Caki2 (cell line): Measurements from ENCODE around the gene PPP1R3E. TPM values are rescaled to one million over a fixed set of nuclear protein-coding genes. Genes with fewer than 3 reads are reported as not detected.
"Not testable (repeated sequence)": the region's sequence is repeated elsewhere in the genome, so short reads cannot be mapped to it uniquely, and the experiment has no call there.

ENCODE experiments used
- DNase-seq: peaks from one replicate; pipeline ENCODE4 v3.0.0-alpha.2; 2015; ENCODE audit warnings: low read depth
- in situ Hi-C: cut with HindIII; loops from 2 replicates; pipeline ENCODE4 v1.10.0; 2016; ENCODE audit warnings: low sequenced_read_pairs, low pct_unique_long_range_greater_than_20kb, mixed read lengths
- total RNA-seq: library from RNA; depleted of rRNA; stranded (reverse); fragments of >200 nt; shearing (Covaris generic); gene quantifications from 2 replicates; pipeline ENCODE4 v1.2.3, GENCODE V29; 2014; ENCODE audit warnings: low replicate concordance; rRNA removed

The PPP1R3E gene, protein sequence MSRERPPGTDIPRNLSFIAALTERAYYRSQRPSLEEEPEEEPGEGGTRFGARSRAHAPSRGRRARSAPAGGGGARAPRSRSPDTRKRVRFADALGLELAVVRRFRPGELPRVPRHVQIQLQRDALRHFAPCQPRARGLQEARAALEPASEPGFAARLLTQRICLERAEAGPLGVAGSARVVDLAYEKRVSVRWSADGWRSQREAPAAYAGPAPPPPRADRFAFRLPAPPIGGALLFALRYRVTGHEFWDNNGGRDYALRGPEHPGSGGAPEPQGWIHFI
- total RNA-seq = 0.14 and 1.1 TPM in 2 replicates

DNA sequence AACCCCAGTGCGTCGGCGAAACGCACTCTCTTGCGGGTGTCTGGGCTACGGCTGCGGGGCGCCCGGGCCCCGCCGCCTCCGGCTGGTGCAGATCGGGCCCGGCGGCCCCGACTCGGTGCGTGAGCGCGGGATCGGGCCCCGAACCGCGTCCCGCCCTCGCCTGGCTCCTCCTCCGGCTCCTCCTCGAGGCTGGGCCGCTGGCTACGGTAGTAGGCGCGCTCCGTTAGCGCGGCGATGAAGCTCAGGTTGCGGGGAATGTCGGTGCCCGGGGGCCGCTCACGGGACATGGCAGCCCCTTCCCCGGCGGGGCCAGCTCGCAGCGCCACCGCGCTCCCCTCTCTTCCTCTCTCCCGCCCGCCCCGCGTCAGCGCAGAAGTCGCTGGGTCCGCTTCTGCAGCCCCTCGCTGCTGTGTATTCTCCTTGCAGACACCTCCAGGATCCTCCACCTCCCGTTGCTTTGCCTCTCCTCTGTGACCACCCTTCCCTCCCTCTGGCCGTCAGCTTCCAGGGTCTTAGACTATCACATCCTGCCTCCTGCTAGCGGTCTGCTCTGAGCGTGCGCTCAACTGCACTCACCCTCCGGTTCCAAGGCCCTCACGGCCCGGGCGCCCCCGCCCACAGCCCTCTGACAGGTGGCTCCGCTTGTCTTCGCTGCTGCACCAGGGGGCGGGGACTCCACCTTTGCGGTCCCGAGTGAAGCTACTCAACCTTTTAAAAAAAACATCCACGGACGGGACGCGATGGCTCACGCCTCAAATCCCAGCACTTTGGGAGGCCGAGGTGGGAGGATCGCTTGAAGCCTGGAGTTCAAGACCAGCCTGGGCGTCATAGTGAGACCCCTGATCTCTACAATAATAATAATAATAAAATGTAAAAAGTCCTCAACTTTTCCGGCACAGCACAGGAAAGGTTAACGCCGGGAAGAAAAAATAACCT lies at the start of gene PPP1R3E:
Gene PPP1R3E, minus strand, starts transcription at position 570 of the 936 bp plus-strand sequence. Its CDS starts 283 bp downstream, at position 287.
- peak; percentile 75 for DNase-seq

DNA sequence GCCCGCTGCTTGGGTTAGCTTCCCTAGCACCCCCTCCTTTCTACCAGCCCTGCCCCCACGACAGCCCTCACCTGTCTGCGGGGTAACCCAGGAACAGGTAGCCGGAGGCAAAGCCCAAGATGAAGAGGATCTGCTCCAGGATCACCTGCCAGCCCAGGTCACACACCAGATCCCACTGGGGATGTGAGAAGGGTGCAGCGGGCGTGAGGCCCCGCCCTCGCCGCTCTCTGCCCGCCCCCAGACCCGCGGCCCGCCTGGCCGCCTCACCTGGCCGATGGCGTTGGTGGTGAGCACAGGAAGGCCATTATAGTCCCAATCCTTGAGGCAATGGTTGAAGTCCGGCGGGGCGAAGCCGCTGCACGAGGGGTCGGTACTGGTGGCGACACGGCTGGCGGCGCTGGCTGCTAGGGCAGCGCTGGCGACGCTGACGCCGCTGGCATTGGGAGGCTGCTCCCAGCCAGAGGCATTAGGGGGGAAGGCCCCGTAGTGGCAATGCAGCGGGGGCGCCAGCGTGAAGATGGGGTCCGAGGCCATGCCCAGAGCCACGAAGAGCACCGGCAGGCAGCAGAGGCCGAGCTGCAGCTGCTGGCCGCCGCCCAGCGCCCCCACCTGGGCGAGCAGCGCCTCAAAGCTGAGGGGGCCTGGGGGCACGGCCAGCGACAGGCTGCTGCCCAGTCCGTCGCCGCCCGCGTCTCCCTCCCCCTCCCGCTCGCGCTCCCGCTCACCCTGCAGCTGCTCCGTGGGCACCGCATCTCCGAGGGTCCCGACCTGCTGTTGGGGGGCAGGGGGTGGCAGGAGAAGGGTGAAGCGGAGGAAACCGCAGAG lies 49.2 kb upstream of the PPP1R3E start:
- DNase-seq = no peak
- in situ Hi-C loops = no loop called here

More for the DNA sequence above, at the start of gene PPP1R3E:
- in situ Hi-C loops = no loop called here

DNA sequence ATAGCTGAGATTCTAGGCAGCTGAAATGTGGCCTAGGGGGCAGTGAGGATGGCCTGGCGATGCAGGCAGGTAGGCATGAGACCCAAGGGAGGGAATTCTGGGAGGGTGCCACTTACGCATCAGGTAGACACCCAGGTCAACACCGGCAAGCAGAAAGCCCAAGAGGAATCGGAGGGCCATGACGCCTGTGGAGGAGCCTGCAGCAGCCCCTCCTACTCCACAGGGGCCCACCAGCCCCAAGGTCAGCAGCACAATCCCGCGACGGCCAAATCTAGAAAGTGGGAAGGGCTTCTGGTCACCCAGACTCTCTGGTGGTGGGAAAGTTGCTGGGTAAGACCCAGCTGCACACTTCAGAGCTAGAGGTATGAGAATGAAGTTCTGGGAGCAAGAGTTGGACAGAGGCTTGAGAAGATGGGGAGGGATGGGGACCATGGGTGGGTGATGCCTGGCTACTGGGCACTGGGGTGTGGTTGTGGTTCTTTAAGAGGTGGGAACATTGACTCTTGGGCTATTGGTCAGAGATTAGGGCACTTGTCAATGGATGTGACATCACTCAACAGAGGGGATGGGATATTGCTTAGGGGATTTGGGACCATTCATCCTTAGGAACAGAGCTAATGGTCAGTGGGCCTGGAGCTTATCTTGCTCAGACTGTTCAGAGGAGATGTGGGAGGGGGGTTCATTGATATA lies 46.6 kb upstream of the PPP1R3E start:
- in situ Hi-C loops = no loop called here
- DNase-seq = no peak

DNA sequence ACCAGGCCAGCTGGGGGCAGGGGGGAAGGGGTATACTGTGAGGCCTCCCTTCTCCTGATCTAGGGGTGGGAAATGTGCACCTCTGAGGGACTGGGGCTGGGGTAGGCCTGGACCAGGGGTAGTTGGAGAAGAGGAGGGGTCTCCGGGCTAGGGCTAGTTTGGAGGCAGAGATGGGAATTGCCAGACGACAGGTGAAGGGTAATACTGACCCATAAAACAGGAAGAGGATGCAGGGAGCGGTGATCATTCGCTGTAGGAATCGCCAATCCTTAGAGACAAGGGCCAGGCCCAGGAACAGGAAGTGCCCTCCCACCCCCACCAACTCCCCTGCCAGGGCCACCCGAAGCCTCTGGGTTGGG lies 45.6 kb upstream of the PPP1R3E start:
- no peak for DNase-seq
- in situ Hi-C loops = no loop called here

DNA sequence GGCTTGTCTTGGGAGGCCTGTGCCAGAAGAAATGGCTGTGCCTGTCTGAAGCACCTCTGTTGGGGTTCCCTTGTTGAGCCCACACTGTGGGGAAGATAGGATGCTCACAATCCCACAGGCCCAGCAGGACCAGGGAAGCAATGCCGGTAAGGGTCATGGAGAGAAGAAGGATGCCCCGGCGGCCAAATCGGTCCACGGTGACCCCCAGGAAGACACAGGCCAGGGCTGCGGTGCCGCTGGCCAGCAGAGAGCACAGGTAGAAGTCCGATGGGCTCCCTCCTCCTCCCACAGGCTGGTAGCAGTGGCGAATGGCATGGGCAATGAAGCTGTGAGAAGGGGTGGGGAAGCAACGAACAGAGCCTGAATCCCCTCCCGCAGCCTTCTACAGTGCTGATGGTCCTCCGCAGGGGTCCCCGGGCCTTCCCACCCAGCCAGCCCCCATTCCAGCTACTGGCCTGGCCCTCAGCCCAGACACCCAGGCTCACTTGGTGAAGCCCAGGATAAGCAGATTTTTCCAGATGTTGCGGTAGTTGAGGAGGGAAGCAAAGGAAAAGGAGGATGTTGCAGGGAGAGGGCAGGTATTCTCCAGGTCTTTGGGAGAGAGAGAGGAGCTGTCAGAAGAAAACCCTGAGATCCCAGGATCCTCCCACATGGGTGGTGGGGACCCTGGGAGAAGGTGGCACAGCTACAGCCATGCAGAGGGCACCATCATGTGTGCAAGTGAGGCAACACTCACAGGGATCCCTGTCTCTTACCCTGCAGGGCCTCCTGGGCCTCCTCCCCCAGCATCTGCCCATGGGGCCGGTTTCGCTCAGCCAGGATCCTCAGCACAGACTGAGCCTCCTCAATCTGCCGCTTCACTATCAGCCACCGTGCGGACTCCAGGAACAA lies 45.0 kb upstream of the PPP1R3E start:
- in situ Hi-C loops = no loop called here
- no peak for DNase-seq

DNA sequence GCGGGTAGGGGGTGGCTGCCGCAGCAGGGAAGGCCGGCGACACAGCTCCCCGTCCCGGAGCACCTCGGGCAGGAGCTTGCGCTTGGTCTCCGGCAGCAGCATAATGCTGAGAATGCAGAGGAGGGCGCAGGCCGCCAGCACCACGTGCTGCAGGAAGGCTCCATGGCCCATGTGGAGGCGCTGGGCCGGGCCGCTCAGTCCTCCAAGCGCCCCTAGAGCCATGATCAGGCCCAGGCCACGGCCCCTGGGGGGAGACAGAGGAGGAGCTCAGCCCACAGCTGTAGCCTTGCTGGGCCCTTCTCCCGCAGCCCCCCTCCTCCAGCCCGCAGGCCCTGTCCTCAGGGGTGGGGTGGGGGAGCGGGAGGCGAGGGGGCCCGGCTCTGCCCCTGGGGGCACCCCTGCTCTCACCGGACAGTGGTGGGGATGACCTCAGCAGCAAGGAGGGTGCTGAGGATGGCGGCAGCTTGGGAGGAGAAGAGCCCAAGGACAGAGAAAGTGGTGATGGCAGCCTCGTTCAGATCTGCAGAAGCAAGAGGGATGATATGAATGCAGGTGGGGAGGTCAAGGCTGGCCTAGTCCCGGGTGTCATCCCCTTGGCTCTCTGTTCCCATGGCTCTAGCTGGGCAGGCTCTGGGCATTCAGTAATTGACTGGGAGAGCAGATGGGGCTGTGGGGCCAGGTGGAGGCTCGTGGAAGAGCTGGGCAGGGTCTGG lies 44.2 kb upstream of the PPP1R3E start:
- no peak for DNase-seq
- in situ Hi-C loops = no loop called here

DNA sequence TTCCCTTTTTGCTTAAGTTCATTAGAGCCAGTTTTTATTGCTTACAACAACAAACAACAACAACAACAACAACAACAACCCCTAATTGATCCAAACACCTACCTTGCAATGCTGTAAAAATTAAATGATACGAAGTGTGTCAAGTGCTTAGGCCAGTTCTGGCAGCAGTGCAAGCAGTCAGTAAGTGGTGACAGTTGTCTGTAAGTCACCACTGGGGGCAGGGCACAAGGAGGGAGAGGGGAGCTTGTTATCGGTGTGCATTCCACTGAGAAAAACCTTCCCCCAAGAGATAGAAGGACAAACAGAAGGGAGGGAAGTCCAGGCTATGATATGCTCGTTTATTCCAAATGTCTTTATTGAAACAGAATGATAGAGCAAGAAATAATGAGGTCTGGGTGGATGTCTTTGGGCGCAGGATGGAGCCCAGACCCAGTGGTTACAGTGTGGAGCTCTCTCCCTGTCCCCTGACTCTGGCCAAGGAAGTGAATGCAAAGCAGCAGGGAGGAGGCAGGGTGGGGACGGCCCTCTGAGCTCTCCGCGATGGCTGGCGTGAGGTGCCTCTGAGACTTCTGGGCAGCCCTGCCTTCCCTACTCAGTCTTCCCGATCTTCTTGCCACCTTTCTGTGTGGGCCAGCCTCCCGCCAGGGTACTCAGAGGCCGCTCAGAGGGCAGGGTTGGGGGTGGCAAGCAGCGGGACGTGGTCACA lies 43.5 kb upstream of the PPP1R3E start:
- in situ Hi-C loops = no loop called here

DNA sequence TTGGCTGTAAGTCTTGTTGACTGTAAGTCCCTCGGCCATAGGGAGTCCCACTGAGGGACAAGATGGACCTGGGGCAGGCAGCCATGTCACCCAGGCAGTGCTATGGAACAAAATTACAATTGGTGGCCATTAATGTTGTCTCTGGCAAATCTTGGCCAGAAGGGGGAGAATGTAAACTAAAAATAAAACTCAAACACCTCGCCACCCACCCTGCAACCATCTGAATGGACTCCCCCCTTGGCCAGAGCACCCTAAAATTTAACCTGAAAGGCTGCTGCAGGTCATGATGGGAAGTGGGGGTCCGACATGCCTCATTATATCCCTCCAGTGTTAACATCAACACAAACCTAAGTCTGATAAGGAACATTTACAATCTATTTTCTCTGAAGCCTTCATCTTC lies 41.8 kb upstream of the PPP1R3E start:
- in situ Hi-C loops = no loop called here

More for the DNA sequence above, 43.5 kb upstream of the PPP1R3E start:
- DNase-seq = no peak

DNA sequence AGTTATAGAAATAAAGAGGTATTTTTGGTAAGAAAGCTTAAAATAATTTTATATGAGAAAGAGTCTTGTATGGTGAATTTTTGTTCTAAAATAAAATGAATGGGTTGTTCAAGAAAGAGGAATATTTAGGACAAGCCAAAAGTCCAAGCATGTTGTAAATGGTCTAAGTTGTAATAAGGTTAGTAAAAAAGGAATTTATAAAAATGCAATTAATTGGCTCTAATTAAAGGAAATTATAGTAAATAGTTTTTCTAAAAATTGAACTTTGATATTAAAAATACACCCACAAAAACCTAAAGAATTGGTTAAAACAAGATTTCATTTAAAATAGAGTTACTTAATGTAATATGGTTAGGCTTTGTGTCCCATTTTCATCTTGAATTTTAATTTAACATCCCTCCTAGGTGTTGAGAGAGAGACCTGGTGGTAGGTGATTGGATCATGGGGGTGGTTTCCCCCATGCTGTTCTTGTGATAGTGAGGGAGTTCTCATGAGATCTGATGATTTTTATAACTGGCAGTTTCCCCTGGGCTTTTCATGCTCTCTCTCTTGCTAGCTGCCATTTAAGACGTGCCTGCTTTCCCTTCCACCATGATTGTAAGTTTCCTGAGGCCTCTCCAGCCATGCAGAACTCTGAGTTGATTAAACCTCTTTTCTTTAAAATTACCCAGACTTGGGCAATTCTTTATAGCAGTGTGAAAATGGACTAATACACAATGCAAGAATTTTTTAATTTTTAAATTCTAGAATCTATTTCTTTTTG lies 37.0 kb upstream of the PPP1R3E start:
- DNase-seq = no peak
- in situ Hi-C loops = no loop called here

More for the DNA sequence above, 41.8 kb upstream of the PPP1R3E start:
- no peak for DNase-seq

DNA sequence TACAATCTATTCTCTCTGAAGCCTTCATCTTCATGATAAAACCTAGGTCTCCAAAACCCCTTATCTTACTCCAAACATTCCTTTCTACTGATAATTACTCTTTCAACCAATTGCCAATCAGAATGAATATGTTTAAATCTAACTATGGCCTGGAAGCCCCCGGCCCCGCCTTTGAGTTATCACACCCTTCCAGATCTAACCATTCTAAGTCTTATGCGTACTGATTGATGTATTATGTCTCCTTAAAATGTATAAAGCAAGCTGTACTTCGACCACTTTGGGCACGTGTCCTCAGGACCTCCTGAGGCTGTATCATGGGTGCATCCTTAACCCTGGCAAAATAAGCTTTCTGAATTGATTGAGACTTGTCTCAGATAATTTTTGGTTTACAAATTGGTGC lies 33.0 kb upstream of the PPP1R3E start:
- in situ Hi-C loops = no loop called here
- DNase-seq = no peak

DNA sequence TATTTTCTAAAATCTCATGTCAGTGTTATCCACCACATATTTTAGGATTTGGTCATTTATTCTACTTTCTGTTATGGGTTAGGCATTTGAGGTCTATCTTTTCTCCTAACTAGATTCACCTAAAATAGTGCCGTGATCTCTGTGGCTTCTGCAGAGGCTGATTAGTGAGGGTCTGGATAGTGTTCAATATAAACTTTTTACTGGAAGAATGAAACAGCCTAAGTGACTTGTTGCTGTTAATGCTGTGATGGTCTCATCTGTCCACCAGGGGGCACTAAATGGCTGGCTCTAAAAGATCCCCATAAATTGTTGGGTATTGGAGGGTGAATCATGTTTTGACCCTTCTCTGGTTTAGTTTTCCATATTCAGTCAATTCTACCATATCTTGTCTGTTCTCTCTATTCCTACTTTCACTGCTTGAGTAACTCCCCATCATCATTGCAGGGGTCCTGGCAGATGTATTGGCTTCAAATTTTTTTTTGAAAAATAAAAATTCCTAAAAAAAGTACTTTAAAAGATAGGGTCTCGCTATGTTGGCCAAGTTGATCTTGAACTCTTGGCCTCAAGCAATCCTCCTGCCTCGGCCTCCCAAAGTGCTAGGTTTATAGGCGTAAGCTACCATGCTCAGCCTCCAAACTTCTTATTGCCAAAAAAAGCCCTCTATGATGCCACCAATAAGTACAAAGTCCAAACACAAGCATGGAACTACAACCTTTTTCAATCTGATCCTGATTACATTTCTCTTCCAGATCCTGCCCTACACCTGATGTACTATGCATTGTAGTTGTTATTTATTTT lies 25.5 kb upstream of the PPP1R3E start:
- no peak for DNase-seq
- in situ Hi-C loops = no loop called here

DNA sequence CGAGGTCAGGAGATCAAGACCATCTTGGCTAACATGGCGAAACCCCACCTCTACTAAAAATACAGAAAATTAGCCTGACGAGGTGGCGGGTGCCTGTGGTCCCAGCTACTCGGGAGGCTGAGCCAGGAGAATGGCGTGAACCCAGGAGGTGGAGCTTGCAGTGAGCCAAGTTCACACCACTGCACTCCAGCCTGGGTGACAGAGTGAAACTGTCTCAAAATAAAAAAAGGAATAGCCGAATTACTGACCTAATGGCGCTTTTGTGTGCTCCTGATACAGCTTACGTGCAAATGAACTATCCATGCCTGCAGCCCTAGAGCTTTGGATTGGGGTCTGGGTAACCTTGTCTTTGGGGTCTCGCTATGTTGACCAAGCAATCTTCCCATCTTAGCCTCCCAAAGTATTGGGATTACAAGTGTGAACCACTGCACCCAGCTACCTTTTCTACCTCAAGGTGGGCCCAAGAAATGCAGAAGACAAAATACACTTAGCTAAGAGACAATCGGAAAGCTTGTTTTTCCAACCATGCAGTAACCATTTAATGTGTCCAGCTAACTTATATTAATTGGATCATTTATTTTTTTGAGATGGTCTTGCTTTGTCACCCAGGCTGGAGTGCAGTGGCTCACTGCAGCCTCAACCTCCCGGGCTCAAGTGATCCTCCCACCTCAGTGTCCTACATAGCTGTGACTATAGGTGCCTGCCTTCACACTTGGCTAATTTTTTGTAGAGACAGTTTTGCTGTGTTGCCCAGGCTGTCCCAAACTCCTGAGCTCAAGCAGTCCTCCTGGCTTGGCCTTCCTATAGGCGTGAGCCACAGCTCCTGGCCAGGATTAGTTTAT lies 24.1 kb upstream of the PPP1R3E start:
- in situ Hi-C loops = no loop called here
- DNase-seq = no peak

DNA sequence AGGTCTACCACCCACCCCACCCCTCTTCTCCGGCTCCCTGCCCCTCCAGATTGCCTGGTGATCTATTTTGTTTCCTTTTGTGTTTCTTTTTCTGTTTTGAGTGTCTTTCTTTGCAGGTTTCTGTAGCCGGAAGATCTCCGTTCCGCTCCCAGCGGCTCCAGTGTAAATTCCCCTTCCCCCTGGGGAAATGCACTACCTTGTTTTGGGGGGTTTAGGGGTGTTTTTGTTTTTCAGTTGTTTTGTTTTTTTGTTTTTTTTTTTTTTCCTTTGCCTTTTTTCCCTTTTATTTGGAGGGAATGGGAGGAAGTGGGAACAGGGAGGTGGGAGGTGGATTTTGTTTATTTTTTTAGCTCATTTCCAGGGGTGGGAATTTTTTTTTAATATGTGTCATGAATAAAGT lies 23.1 kb upstream of the PPP1R3E start:
- in situ Hi-C loops, DNase-seq: not testable (repeated sequence)

DNA sequence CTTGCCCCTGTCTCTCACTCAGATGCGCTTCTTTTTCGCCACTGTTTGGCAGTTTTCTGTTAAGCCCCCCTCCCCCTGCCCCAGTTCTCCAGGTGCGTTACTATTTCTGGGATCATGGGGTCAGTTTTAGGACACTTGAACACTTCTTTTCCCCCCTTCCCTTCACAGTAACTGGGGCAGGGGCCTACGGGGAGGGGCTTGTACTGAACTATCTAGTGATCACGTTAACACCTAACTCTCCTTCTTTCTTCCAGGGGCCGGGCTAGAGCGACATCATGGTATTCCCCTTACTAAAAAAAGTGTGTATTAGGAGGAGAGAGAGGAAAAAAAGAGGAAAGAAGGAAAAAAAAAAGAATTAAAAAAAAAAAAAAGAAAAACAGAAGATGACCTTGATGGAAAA lies 22.3 kb upstream of the PPP1R3E start:
- in situ Hi-C loops = no loop called here
- DNase-seq = no peak
